Vagina (tissue), 2 donors: ENCODE data around the gene CCDC28B. TPM values are rescaled to one million over a fixed set of nuclear protein-coding genes. Genes with fewer than 3 reads are reported as not detected.

ENCODE experiments used
- DNase-seq, 2 donors: peaks; one replicate each; pipeline ENCODE4 v3.0.0-alpha.2; 2017; ENCODE audit errors: extremely low spot score in 2 of 2
- H3K27ac ChIP-seq: fragments of 200-600 bp; sonication (generic); one replicate; pipeline ENCODE4 v1.5.1; 2019
- H3K27me3 ChIP-seq: fragments of 200-600 bp; sonication (generic); one replicate; pipeline ENCODE4 v1.5.1; 2019
- H3K36me3 ChIP-seq, 2 donors: fragments of 200-600 bp; sonication (generic); one replicate each; pipeline ENCODE4 v1.5.1; 2017 to 2019
- H3K4me1 ChIP-seq: fragments of 200-600 bp; sonication (generic); one replicate; pipeline ENCODE4 v1.5.1; 2019
- H3K4me3 ChIP-seq, 2 donors: fragments of 200-600 bp; sonication (generic); 1 replicate in 1 of 2; 2 replicates in 1 of 2; pipeline ENCODE4 v1.5.1; 2016 to 2019
- H3K9me3 ChIP-seq: fragments of 200-600 bp; sonication (generic); one replicate; pipeline ENCODE4 v1.5.1; 2019
- POLR2A ChIP-seq, 2 donors: fragments of 450-650 bp; IDR thresholded peaks; one replicate each; pipeline ENCODE4 v1.6.1; 2017; ENCODE audit warnings: antibody characterized with exemption in 2 of 2, mild to moderate bottlenecking in 2 of 2, moderate library complexity in 2 of 2
- POLR2AphosphoS5 ChIP-seq, 2 donors: sonication (generic); formaldehyde crosslinking; IDR thresholded peaks; one replicate each; pipeline ENCODE4 v1.9.0; 2017; ENCODE audit warnings: antibody characterized with exemption in 2 of 2, mild to moderate bottlenecking in 2 of 2, low read depth in 1 of 2; ENCODE audit not compliant: insufficient read depth in 1 of 2
- intact Hi-C: fragments of 100-400 bp; cut with DNase I; formaldehyde crosslinking; loops from one replicate; pipeline ENCODE4 v1.15.1; 2023
- total RNA-seq: library from RNA; depleted of rRNA; stranded (reverse); fragments of >200 nt; gene quantifications from one replicate; pipeline ENCODE4 v1.2.3, GENCODE V29; 2016
- TF ChIP-seq, protein P1 (sequence below), 3 experiments: fragments of 450-650 bp in 2 of 3; fragments of 200-600 bp in 1 of 3; sonication (generic) in 1 of 3; IDR thresholded peaks; one replicate each; pipeline ENCODE4 v1.5.1; 2017 to 2019; ENCODE audit warnings: antibody characterized with exemption in 3 of 3, mild to moderate bottlenecking in 2 of 3, moderate library complexity in 2 of 3

The CCDC28B gene
- total RNA-seq, 1 donor from 2014 or later: 2.9 TPM

GRCh38 chr1:32182060-32182459, 18.3 kb upstream of the CCDC28B start:
- H3K36me3 ChIP-seq: peaks cover 0 to 39% of the 10 kb centered on the region in 2 donors
- no peaks in the 10 kb centered on the region for H3K9me3 ChIP-seq
- H3K27me3 ChIP-seq: no peaks in the 10 kb centered on the region
- H3K27ac ChIP-seq: no peak overlapping the region
- TF ChIP-seq POLR2AphosphoS5 (IDR thresholded peaks at IDR 0.05; ENCODE audit: insufficient read depth in 1 of 2, low read depth in 1 of 2): no peak
- TF ChIP-seq, protein P1, sequence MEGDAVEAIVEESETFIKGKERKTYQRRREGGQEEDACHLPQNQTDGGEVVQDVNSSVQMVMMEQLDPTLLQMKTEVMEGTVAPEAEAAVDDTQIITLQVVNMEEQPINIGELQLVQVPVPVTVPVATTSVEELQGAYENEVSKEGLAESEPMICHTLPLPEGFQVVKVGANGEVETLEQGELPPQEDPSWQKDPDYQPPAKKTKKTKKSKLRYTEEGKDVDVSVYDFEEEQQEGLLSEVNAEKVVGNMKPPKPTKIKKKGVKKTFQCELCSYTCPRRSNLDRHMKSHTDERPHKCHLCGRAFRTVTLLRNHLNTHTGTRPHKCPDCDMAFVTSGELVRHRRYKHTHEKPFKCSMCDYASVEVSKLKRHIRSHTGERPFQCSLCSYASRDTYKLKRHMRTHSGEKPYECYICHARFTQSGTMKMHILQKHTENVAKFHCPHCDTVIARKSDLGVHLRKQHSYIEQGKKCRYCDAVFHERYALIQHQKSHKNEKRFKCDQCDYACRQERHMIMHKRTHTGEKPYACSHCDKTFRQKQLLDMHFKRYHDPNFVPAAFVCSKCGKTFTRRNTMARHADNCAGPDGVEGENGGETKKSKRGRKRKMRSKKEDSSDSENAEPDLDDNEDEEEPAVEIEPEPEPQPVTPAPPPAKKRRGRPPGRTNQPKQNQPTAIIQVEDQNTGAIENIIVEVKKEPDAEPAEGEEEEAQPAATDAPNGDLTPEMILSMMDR (IDR thresholded peaks at IDR 0.05): no peak
- TF ChIP-seq POLR2A (IDR thresholded peaks at IDR 0.05): no peak
- DNase-seq: no peak
- H3K4me3 ChIP-seq: no peak overlapping the region
- H3K4me1 ChIP-seq: peaks cover 55% of the 10 kb centered on the region
- intact Hi-C loops: no loop called here

- TF ChIP-seq, protein P1 (IDR thresholded peaks at IDR 0.05): no peak
- no peak for TF ChIP-seq POLR2A (IDR thresholded peaks at IDR 0.05)
- no peak for TF ChIP-seq POLR2AphosphoS5 (IDR thresholded peaks at IDR 0.05; ENCODE audit: insufficient read depth in 1 of 2, low read depth in 1 of 2)
- intact Hi-C loops: no loop called here
- Histone ChIP-seq H3K27me3 (no peaks in the 10 kb centered on the region), H3K36me3 (peaks cover 0 to 64% of the 10 kb centered on the region in 2 donors), H3K9me3 (no peaks in the 10 kb centered on the region), H3K4me3 (no peak overlapping the region), H3K4me1 (peaks cover 49% of the 10 kb centered on the region), H3K27ac (no peak overlapping the region)
- no peak for DNase-seq
These were observed 15.7 kb upstream of the CCDC28B start for GRCh38 chr1:32184650-32185049.

DNA sequence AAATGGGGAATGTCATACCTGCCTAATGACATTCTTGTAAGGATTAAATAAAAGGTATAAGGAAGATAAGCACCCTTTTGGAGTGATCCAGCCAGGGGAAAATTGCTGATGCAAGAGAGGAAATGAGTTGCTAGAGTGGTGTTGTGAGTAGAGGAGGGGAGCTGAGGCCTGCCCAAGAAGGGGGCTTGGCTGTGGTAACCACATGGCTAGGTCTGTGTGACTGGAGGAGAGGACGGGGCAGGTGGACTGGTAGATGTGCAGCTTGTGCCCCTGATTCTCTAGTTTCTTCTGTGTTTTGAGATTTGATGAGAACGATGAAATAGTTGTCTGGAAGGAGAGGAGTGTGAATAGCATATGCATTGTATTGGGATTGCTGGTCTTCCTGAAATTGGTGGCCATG, 14.3 kb upstream of the CCDC28B start:
- intact Hi-C loops: no loop called here
- H3K27me3 ChIP-seq: no peaks in the 10 kb centered on the region
- no peak for DNase-seq
- no peak overlapping the region for H3K27ac ChIP-seq
- no peak overlapping the region for H3K4me3 ChIP-seq
- H3K4me1 ChIP-seq: peaks cover 40% of the 10 kb centered on the region
- TF ChIP-seq, protein P1 (IDR thresholded peaks at IDR 0.05): no peak
- TF ChIP-seq POLR2A (IDR thresholded peaks at IDR 0.05) (no peak), POLR2AphosphoS5 (IDR thresholded peaks at IDR 0.05; ENCODE audit: insufficient read depth in 1 of 2, low read depth in 1 of 2) (no peak)
- no peaks in the 10 kb centered on the region for H3K9me3 ChIP-seq
- H3K36me3 ChIP-seq: peaks cover 0 to 77% of the 10 kb centered on the region in 2 donors

- Histone ChIP-seq H3K9me3 (no peaks in the 10 kb centered on the region), H3K4me3 (no peak overlapping the region), H3K27me3 (no peaks in the 10 kb centered on the region), H3K36me3 (peaks cover 0 to 77% of the 10 kb centered on the region in 2 donors), H3K27ac (no peak overlapping the region), H3K4me1 (peaks cover 36% of the 10 kb centered on the region)
- TF ChIP-seq POLR2A (IDR thresholded peaks at IDR 0.05): no peak
- no peak for TF ChIP-seq POLR2AphosphoS5 (IDR thresholded peaks at IDR 0.05; ENCODE audit: insufficient read depth in 1 of 2, low read depth in 1 of 2)
- TF ChIP-seq, protein P1 (IDR thresholded peaks at IDR 0.05): no peak
- intact Hi-C loops: no loop called here
- no peak for DNase-seq
These were observed 13.9 kb upstream of the CCDC28B start for GRCh38 chr1:32186491-32186890.

GRCh38 chr1:32187850-32188249, 12.5 kb upstream of the CCDC28B start:
- H3K9me3 ChIP-seq: no peaks in the 10 kb centered on the region
- H3K4me1 ChIP-seq: peaks cover 22% of the 10 kb centered on the region
- H3K27me3 ChIP-seq: no peaks in the 10 kb centered on the region
- H3K27ac ChIP-seq: no peak overlapping the region
- DNase-seq: no peak
- peaks cover 0 to 79% of the 10 kb centered on the region in 2 donors for H3K36me3 ChIP-seq
- no peak overlapping the region for H3K4me3 ChIP-seq
- no peak for TF ChIP-seq POLR2AphosphoS5 (IDR thresholded peaks at IDR 0.05; ENCODE audit: insufficient read depth in 1 of 2, low read depth in 1 of 2)
- TF ChIP-seq POLR2A (IDR thresholded peaks at IDR 0.05): no peak
- TF ChIP-seq, protein P1 (IDR thresholded peaks at IDR 0.05): no peak
- intact Hi-C loops: no loop called here
